Measurements from ENCODE around the gene LRRC73. TPM values are rescaled to one million over a fixed set of nuclear protein-coding genes. Genes with fewer than 3 reads are reported as not detected.

LRRC73 gene
- total and polyA plus RNA-seq, 9 of the 15 experiments (the other 6 are each of a cell fraction or from before 2014, with no cell fraction given): 0.07 to 0.55 (median 0.16) TPM; not detected in 3

DNA sequence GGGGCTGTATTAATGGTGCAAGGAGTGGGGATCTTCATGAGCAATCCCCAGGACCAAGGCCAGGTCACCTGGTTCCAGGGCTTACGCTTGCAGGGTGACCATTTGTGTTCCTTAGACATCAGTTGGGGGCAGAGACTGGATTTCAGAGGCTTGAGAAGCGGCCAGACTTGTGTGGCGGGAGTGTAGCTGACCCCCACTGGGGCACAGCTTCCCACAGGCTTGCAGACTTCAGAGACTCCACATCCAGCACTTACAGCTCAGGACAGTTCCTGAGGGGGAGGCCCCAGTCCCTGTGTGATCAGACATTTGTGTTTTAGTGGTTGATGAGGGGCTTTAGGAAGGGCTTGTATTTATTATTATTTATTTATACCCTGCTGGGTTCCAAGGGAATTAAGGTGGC lies 17.5 kb downstream of the LRRC73 start (continued):
- TF ChIP-seq, protein P1, sequence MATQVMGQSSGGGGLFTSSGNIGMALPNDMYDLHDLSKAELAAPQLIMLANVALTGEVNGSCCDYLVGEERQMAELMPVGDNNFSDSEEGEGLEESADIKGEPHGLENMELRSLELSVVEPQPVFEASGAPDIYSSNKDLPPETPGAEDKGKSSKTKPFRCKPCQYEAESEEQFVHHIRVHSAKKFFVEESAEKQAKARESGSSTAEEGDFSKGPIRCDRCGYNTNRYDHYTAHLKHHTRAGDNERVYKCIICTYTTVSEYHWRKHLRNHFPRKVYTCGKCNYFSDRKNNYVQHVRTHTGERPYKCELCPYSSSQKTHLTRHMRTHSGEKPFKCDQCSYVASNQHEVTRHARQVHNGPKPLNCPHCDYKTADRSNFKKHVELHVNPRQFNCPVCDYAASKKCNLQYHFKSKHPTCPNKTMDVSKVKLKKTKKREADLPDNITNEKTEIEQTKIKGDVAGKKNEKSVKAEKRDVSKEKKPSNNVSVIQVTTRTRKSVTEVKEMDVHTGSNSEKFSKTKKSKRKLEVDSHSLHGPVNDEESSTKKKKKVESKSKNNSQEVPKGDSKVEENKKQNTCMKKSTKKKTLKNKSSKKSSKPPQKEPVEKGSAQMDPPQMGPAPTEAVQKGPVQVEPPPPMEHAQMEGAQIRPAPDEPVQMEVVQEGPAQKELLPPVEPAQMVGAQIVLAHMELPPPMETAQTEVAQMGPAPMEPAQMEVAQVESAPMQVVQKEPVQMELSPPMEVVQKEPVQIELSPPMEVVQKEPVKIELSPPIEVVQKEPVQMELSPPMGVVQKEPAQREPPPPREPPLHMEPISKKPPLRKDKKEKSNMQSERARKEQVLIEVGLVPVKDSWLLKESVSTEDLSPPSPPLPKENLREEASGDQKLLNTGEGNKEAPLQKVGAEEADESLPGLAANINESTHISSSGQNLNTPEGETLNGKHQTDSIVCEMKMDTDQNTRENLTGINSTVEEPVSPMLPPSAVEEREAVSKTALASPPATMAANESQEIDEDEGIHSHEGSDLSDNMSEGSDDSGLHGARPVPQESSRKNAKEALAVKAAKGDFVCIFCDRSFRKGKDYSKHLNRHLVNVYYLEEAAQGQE (IDR thresholded peaks at IDR 0.05; ENCODE audit: borderline replicate concordance): peak; percentile 32; the same call in 1 of the 2 replicates
- TF ChIP-seq, protein P1 (CRISPR knock-in tag; IDR thresholded peaks at IDR 0.05; ENCODE audit: low read depth): no peak

Measured in K562 (cell line).